Lower leg skin (tissue), 4 donors: ENCODE results near the gene ANKRD45. TPM values are rescaled to one million over a fixed set of nuclear protein-coding genes. Genes with fewer than 3 reads are reported as not detected.

ENCODE experiments used
- DNase-seq, 2 donors: peaks; one replicate each; pipeline ENCODE4 v3.0.0-alpha.2; 2019; ENCODE audit warnings: low spot score in 2 of 2
- H3K4me3 ChIP-seq: fragments of 200-600 bp; sonication (generic); 2 replicates; pipeline ENCODE4 v1.5.1; 2017; ENCODE audit warnings: mild to moderate bottlenecking, low read depth; ENCODE audit not compliant: poor library complexity, severe bottlenecking
- CTCF ChIP-seq, 3 donors: fragments of 450-650 bp; IDR thresholded peaks; one replicate each; pipeline ENCODE4 v1.5.1; 2016; ENCODE audit warnings: antibody characterized with exemption in 3 of 3, mild to moderate bottlenecking in 3 of 3, moderate library complexity in 2 of 3
- POLR2A ChIP-seq, 2 donors: fragments of 450-650 bp; IDR thresholded peaks; one replicate each; pipeline ENCODE4 v1.6.1; 2016 to 2017; ENCODE audit warnings: antibody characterized with exemption in 2 of 2, mild to moderate bottlenecking in 1 of 2, moderate library complexity in 1 of 2
- WGBS, 2 donors: methylation state at CpG; one replicate each; pipeline ENCODE4 v1.1.5; 2018; 5-methylcytosine and 5-hydroxymethylcytosine counted together
- intact Hi-C: fragments of 100-400 bp; cut with DNase I; formaldehyde crosslinking; loops from one replicate; pipeline ENCODE4 v1.15.0; 2023; ENCODE audit warnings: low total_unique reads
- total RNA-seq, 4 donors: library from RNA; depleted of rRNA; stranded (reverse); fragments of >200 nt; gene quantifications; one replicate each; pipeline ENCODE4 v1.1.0, GENCODE V29; 2016

The ANKRD45 gene
- 1 to 10 TPM in 1 of 4 donors, not detected in 3; 1.1 TPM for total RNA-seq

GRCh38 chr1:173669491-173669941 lies at the start of gene ANKRD45:
TSS of gene ANKRD45 (minus strand) at chr1:173669851. CDS start at chr1:173659418, 10,433 bp downstream.
- TF ChIP-seq POLR2A (IDR thresholded peaks at IDR 0.05) (no peak), CTCF (IDR thresholded peaks at IDR 0.05) (no peak)
- H3K4me3 ChIP-seq = no peak within 1 kb of the TSS
- intact Hi-C loops = no loop called here
- 1 to 5% methylated on average over 29 to 31 of the region's 33 CpGs for WGBS, 2 donors
- DNase-seq = no peak

- no peak for DNase-seq
- WGBS, 2 donors = 65 to 81% methylated on average over 2 of the region's 2 CpGs
- TF ChIP-seq CTCF (IDR thresholded peaks at IDR 0.05) (no peak), POLR2A (IDR thresholded peaks at IDR 0.05) (no peak)
- intact Hi-C loops = no loop called here
- no peak overlapping the region for H3K4me3 ChIP-seq
These were observed 47.6 kb upstream of the ANKRD45 start for GRCh38 chr1:173717238-173717637.

- WGBS, 2 donors = 0 to 1% methylated on average over 8 of the region's 8 CpGs
- intact Hi-C loops = no loop called here
- no peak for DNase-seq
- peak overlapping the region; percentile 85 for H3K4me3 ChIP-seq
- TF ChIP-seq POLR2A (IDR thresholded peaks at IDR 0.05) = no peak
- TF ChIP-seq CTCF (IDR thresholded peaks at IDR 0.05) = no peak
These were observed 45.8 kb upstream of the ANKRD45 start for GRCh38 chr1:173715538-173715844.

GRCh38 chr1:173714759-173715537 lies 45.3 kb upstream of the ANKRD45 start, which contains the start of gene KLHL20:
TSS of gene KLHL20 (plus strand) at chr1:173714981. CDS start at chr1:173716044, 1,063 bp downstream.
- TF ChIP-seq POLR2A (IDR thresholded peaks at IDR 0.05) (no peak), CTCF (IDR thresholded peaks at IDR 0.05) (no peak)
- H3K4me3 ChIP-seq = peak within 1 kb of the TSS; percentile 85
- WGBS, 2 donors = 0 to 1% methylated on average over 40 to 43 of the region's 43 CpGs
- peak; percentile 73 to 95 for DNase-seq
- intact Hi-C loops = no loop called here

- whole genome bisulfite sequencing, 2 donors = 59 to 65% methylated on average over 3 of the region's 3 CpGs
- intact Hi-C loops = no loop called here
- no peak for DNase-seq
- TF ChIP-seq POLR2A (IDR thresholded peaks at IDR 0.05) = no peak
- TF ChIP-seq CTCF (IDR thresholded peaks at IDR 0.05) = no peak
- H3K4me3 ChIP-seq = peak overlapping the region; percentile 85
These were observed 44.7 kb upstream of the ANKRD45 start for GRCh38 chr1:173714441-173714758.

- no peak for TF ChIP-seq CTCF (IDR thresholded peaks at IDR 0.05)
- no peak for TF ChIP-seq POLR2A (IDR thresholded peaks at IDR 0.05)
- DNase-seq = no peak
- 79 to 81% methylated on average over 2 of the region's 2 CpGs for WGBS, 2 donors
- H3K4me3 ChIP-seq = no peak overlapping the region
- intact Hi-C loops = no loop called here
These were observed 39.1 kb upstream of the ANKRD45 start for GRCh38 chr1:173708787-173709186.
